ENCODE results near the gene DMGDH. TPM values are rescaled to one million over a fixed set of nuclear protein-coding genes. Genes with fewer than 3 reads are reported as not detected.

The DMGDH gene
- polyA plus RNA-seq, 10 donors, result 1.8 to 4.3 (median 2.4) TPM

GRCh38 chr5:79074641-79075040 lies 5.2 kb upstream of the DMGDH start:
- no peak for DNase-seq

- DNase-seq, result peak; percentile 17 to 75 (median 48)
These were observed 835 bp upstream of the DMGDH start for GRCh38 chr5:79070350-79070667.

GRCh38 chr5:79062436-79062835 lies 7.0 kb downstream of the DMGDH start:
- no peak for DNase-seq

GRCh38 chr5:79059674-79060073 lies 9.8 kb downstream of the DMGDH start:
- DNase-seq, result no peak

- no peak for DNase-seq
These were observed 12.6 kb downstream of the DMGDH start for GRCh38 chr5:79056847-79057246.

- no peak for DNase-seq
These were observed 14.5 kb downstream of the DMGDH start for GRCh38 chr5:79055017-79055416.

GRCh38 chr5:79053321-79053720 lies 16.2 kb downstream of the DMGDH start:
- DNase-seq, result no peak

GRCh38 chr5:79050498-79050897 lies 19.0 kb downstream of the DMGDH start:
- DNase-seq, result peak in 1 of 3 donors; percentile 39

- DNase-seq, result peak in 1 of 3 donors; percentile 47
These were observed 21.0 kb downstream of the DMGDH start for GRCh38 chr5:79048437-79048836.

- no peak for DNase-seq
These were observed 22.3 kb downstream of the DMGDH start for GRCh38 chr5:79047199-79047598.

GRCh38 chr5:79042188-79042587 lies 27.3 kb downstream of the DMGDH start:
- DNase-seq, result no peak

GRCh38 chr5:79036769-79037168 lies 32.7 kb downstream of the DMGDH start:
- DNase-seq, result no peak

GRCh38 chr5:79035237-79035636 lies 34.2 kb downstream of the DMGDH start:
- DNase-seq, result no peak

GRCh38 chr5:79032782-79033181 lies 36.7 kb downstream of the DMGDH start:
- DNase-seq, result no peak

GRCh38 chr5:79032031-79032695 lies 37.3 kb downstream of the DMGDH start:
- DNase-seq, result no peak

GRCh38 chr5:79031485-79031867 lies 38.0 kb downstream of the DMGDH start:
- DNase-seq, result no peak

GRCh38 chr5:79030663-79031484 lies 38.6 kb downstream of the DMGDH start:
- DNase-seq, result no peak

GRCh38 chr5:79025054-79025472 lies 44.4 kb downstream of the DMGDH start:
- DNase-seq, result peak; percentile 66 to 87 (median 80)

GRCh38 chr5:79023947-79024346 lies 45.5 kb downstream of the DMGDH start:
- no peak for DNase-seq

GRCh38 chr5:79023348-79023747 lies 46.1 kb downstream of the DMGDH start:
- DNase-seq, result no peak

GRCh38 chr5:79022771-79023170 lies 46.7 kb downstream of the DMGDH start:
- no peak for DNase-seq

- DNase-seq, result no peak
These were observed 47.7 kb downstream of the DMGDH start for GRCh38 chr5:79021753-79022152.

- DNase-seq, result peak; percentile 68 to 82 (median 73)
These were observed 48.5 kb downstream of the DMGDH start for GRCh38 chr5:79020861-79021561.
